ENCODE data around the gene PGM5.

The PGM5 gene

GRCh38 chr9:68496356-68496755 is 139.9 kb downstream of the PGM5 start:
- no peak for DNase-seq (ENCODE audit: low read depth)

DNA sequence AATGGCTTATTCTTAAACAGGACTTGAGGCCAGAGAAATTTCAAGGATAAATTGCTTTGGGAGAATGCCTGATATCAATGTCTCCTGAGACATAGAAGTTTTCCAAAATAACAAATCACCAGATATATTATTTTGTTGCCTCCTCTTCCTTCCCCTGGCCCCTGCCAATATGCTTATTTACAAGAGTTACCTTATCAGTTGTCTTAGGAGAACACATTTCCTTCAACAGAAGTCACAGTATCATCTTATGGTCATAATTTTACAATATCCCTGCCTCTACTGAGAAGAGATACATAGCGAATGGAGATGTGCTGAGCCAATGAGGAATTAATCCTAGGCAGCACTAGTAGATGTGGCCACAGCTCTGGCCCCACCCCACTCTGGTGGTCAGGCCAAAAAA is 141.2 kb downstream of the PGM5 start:
- DNase-seq (ENCODE audit: low read depth): no peak

- DNase-seq (ENCODE audit: low read depth): no peak
Measured at GRCh38 chr9:68498816-68499215, 142.4 kb downstream of the PGM5 start.

- DNase-seq (ENCODE audit: low read depth): no peak
Measured at GRCh38 chr9:68500457-68501381, 144.3 kb downstream of the PGM5 start.

- no peak for DNase-seq (ENCODE audit: low read depth)
Measured at GRCh38 chr9:68502279-68502678, 145.9 kb downstream of the PGM5 start.

DNA sequence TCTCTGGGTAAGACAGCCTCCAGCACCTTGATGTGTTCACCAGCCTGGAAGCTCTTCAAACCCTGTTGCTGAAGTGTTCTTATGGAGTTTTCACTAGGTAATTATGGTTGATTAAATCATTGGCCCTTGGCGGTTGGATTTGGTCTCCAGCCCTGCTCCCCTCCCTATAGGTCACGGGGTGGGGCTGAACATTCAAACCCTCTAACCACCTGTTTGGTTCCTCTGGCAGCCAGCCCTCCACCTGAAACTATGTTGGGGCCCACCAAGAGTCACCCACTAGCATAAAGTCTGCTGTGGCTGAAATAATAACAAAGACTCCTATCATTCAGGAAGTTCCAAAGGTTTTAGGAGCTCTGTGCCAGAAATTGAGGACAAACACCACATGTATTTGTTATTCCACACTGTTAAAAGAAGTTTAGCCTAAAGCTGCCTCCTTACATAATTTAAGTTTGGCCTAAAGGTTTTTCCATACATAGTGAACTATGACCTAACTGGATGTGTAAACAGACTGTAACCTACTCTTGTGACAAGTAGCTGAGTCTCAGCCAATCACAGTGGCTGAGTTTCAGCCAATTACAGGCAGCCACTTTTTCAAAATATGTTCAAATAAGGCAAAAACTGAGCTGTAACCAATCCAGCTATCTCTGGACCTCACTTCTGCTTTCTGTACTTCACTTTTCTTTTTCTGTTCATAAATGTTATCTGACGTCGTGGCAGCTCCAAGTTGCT is 149.4 kb downstream of the PGM5 start:
- DNase-seq (ENCODE audit: low read depth): no peak

- DNase-seq (ENCODE audit: low read depth): no peak
Measured at GRCh38 chr9:68506551-68506950, 150.1 kb downstream of the PGM5 start.

DNA sequence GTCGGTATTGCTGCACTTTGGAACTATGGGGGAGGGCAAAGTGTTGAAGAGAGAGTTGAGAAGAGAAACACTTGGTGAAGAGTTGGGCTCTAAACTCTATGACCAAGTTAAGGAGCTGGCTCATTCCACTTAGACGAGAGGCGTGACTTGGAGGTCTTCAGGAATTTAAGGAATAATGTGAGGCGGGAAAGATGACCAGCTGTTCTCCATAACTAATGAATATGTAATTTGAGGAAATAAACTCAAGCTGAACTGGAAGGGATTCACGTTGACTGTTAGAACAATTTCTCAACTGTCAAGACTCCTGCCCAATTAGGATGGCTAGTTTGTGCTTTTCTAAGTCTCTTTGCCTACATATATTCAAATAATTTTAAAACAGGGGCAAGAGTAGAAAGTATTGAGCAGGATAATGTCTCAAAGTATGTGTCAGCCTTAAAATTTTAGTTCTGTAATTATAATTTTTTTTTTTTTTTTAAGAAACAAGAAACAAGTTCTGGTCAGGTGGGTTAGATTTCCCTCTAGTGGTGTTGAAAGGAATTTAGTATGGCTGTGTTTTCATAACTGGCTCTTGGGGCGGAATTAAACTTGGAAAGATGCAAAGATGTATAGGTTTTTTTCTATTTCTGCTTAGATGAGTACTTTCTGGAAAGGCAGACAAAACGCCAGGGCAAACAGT is 150.9 kb downstream of the PGM5 start:
- DNase-seq (ENCODE audit: low read depth): no peak

DNA sequence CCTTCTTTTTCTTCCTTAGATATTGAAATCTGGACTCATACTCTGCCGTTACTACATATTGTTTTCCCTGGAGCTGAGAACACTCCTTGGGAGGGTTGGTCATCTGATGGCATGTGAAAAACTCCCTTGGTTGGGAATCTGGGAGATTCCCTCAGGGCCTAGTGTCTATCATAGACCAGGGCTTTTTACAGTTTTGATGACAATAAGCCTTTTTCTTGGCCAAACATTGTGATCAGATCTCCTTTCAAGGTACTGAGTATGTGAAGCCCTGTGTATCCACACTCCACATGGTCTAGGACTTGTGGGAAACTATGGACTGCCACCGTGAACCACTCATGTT is 151.4 kb downstream of the PGM5 start:
- no peak for DNase-seq (ENCODE audit: low read depth)

DNA sequence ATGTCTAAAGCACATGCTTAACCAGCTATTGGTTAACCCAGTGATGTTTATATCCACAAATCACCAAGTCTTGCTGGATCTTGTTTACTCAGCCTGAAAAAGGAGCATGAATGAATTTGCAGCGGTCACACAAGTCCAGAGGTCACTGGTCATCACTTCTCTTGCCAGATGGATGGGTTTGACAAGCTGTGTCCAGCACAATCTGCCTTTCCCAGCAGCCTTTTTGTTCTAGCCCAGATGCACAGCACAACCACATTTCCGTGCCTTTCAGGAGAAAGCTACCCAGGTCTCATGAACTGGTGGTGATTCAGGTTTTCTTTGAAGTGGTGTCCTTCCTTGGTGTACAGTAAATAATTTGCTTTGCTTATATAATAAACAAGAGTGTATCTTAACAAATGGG is 152.1 kb downstream of the PGM5 start:
- DNase-seq (ENCODE audit: low read depth): no peak

DNA sequence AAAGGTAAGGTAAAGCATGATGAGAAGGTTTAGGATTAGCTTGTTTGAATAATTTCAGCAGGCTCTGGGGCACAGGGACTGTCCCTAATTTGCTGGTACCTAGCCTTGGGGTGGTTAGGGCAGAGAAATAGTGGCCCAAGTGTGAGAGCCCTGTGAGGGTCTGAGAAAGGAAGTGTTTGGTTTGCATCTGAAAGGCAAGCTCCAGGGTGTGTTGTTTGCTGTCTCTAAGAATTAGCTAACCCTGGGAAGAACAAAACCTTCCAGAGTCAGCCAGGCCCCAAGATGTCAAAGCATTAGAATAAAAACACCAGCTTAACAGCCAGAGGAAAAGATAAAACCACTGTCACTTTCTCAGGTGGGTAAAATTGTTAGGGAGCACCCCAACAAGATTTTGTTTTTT is 153.3 kb downstream of the PGM5 start:
- DNase-seq (ENCODE audit: low read depth): no peak

- no peak for DNase-seq (ENCODE audit: low read depth)
Measured at GRCh38 chr9:68513385-68513784, 157.0 kb downstream of the PGM5 start.

DNA sequence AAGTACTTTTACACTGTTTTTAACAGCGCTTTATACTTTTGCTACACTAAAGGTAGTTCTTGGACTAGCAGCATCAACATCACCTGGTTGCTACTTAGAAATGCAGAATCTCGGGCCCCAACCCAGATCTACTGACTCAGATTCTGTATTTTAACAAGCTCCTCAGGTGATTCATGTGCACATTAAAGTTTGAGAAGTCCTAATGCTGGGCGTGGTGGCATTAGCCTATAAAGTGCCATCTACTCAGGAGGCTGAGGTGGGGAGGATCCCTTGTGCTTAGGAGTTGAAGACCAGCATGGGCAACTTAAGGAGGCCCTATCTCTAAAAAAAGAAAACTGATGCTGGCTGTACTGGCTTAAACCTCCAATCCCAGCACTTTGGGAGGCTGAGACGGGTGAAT is 157.6 kb downstream of the PGM5 start:
- no peak for DNase-seq (ENCODE audit: low read depth)

GRCh38 chr9:68515326-68516017 is 159.1 kb downstream of the PGM5 start:
- DNase-seq (ENCODE audit: low read depth): no peak

DNA sequence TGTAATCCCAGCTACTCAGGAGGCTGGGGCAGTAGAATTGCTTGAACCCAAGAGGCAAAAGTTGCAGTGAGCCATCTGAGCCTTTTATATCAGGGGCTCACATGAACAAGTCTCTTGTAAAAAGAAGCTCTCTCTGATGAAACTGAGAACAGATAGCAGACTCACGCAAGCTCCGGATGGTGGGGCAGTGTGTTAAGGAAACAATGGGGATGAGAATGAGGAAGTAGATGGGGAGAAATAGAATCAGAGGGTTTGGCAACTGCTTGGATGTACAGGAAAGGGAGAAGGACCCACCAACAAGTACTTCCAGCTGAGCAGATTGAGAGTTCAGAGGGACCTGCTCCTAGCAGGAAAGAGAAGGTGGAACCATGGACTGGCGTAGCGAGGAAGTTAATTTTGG is 165.7 kb downstream of the PGM5 start:
- no peak for DNase-seq (ENCODE audit: low read depth)

- no peak for DNase-seq (ENCODE audit: low read depth)
Measured at GRCh38 chr9:68522954-68523353, 166.5 kb downstream of the PGM5 start.

DNA sequence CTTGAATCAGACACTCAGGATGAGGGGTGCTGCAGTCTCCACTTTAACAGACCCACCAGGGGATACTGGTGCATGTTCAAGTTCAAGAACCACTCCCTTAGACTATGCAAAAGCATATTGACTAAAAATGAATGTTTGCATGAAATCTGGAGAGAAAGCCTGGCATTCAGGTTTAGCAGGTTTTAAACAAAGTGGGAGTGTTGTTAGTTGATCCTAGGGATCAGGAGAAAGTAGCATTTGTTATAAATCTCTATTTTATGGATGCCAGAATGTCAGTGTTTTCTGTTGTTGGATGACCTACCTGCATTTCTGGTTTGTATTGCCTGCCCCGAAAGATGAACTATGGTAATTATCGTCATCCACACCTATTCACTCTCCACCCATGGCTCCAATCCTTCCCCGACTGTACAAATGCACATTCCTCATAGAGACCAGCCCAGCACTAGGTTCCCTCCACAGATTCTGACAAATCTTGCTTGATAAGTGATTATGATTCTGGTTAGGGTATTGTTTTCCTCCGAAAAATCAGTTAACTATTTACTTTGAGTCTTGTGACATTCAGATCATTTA is 167.0 kb downstream of the PGM5 start:
- DNase-seq (ENCODE audit: low read depth): no peak

DNA sequence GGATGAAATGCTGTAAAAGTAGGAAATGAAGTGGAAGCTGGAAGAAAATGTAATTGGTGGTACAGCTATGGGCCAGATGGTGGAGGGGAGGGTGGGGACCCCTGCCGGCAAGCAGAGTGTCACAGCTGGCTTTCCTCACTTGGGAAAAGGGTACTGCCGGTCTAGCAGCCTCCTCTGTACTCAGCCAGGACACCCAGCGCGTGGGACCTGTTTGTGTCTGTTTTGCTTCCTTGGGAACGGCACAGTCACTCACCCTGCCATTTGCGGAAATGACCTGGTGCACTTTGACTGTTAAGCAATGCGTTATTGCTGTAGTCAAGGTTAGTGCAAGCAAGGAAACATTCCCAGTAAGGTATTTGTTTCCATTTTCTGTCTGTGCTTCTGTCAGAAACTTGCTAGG is 174.2 kb downstream of the PGM5 start:
- DNase-seq (ENCODE audit: low read depth): no peak

DNA sequence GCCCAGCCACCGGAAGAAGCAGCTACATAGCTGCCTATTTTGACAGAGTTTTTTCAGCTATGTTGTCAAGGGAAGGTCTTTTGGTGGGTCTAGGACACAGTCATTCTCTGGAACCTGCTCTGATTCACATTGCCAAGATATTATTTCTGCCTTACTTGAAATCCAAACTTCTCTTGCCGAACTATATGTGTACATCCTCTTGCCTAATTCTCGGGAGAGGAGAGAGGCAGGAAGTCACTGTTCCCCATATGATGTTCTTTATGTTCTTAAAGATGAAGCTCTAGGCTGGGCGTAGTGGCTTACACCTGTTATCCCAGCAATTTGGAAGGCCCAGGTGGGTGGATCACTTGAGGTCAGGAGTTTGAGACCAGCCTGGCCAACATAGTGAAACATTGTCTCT is 175.7 kb downstream of the PGM5 start:
- DNase-seq (ENCODE audit: low read depth): no peak

GRCh38 chr9:68533678-68534077 is 177.3 kb downstream of the PGM5 start:
- DNase-seq (ENCODE audit: low read depth): no peak

GRCh38 chr9:68536876-68537615 is 180.6 kb downstream of the PGM5 start:
- DNase-seq (ENCODE audit: low read depth): no peak

GRCh38 chr9:68537616-68537880 is 181.1 kb downstream of the PGM5 start:
- no peak for DNase-seq (ENCODE audit: low read depth)
